Mesenchymal stem cell (in vitro differentiated cells and primary cell): ENCODE results near the gene TBC1D19.
"Not testable (repeated sequence)": the region's sequence is repeated elsewhere in the genome, so short reads cannot be mapped to it uniquely, and the experiment has no call there.

Experiments used
- DNase-seq: peaks from one replicate; pipeline ENCODE4 v3.0.0-alpha.2; 2013
- H2AFZ ChIP-seq: one replicate; pipeline ENCODE4 v1.6.1; 2013; ENCODE audit warnings: low read depth, mild to moderate bottlenecking, control low read depth, inconsistent platforms, low read length, moderate library complexity
- H2AK5ac ChIP-seq: 2 replicates; pipeline ENCODE4 v1.6.1; 2013; ENCODE audit warnings: low read length, moderate library complexity, mild to moderate bottlenecking, inconsistent platforms; ENCODE audit not compliant: severe bottlenecking
- H2BK120ac ChIP-seq: one replicate; pipeline ENCODE4 v1.6.1; 2013; ENCODE audit warnings: low read depth, mild to moderate bottlenecking, inconsistent platforms, low read length, moderate library complexity
- H2BK12ac ChIP-seq, 2 experiments: one replicate each; pipeline ENCODE4 v1.6.1; 2013; ENCODE audit warnings: inconsistent platforms in 2 of 2, low read length in 2 of 2, mild to moderate bottlenecking in 2 of 2, moderate library complexity in 2 of 2, control low read depth in 1 of 2
- H2BK15ac ChIP-seq: one replicate; pipeline ENCODE4 v1.6.1; 2013; ENCODE audit warnings: mild to moderate bottlenecking, low read depth, inconsistent platforms; ENCODE audit not compliant: poor library complexity, severe bottlenecking
- H2BK5ac ChIP-seq: 2 replicates; pipeline ENCODE4 v1.6.1; 2013; ENCODE audit warnings: low read depth, mild to moderate bottlenecking, low read length, control low read depth, inconsistent platforms; ENCODE audit not compliant: poor library complexity, severe bottlenecking
- H3K14ac ChIP-seq, 2 experiments: one replicate each; pipeline ENCODE4 v1.6.1; 2013; ENCODE audit warnings: inconsistent platforms in 2 of 2, low read length in 2 of 2, control low read depth in 1 of 2, mild to moderate bottlenecking in 1 of 2, moderate library complexity in 1 of 2
- H3K18ac ChIP-seq, 2 experiments: one replicate each; pipeline ENCODE4 v1.6.1; 2013; ENCODE audit warnings: inconsistent platforms in 2 of 2, low read length in 2 of 2, control low read depth in 1 of 2, low read depth in 1 of 2, mild to moderate bottlenecking in 1 of 2
- H3K23ac ChIP-seq, 2 experiments: one replicate each; pipeline ENCODE4 v1.6.1; 2013; ENCODE audit warnings: inconsistent platforms in 2 of 2, low read length in 2 of 2, mild to moderate bottlenecking in 2 of 2, moderate library complexity in 2 of 2, control low read depth in 1 of 2
- H3K27ac ChIP-seq: 2 replicates; pipeline ENCODE4 v1.5.1; 2013; ENCODE audit warnings: mild to moderate bottlenecking, moderate library complexity, low read length, control low read depth, inconsistent platforms; ENCODE audit not compliant: poor library complexity, severe bottlenecking
- H3K27me3 ChIP-seq, 2 experiments: 2 replicates each; pipeline versions ENCODE4 v1.6.1 to v1.7.0; 2013; ENCODE audit warnings: low read length in 2 of 2, mild to moderate bottlenecking in 2 of 2, moderate library complexity in 2 of 2, control low read depth in 1 of 2, inconsistent platforms in 1 of 2; ENCODE audit not compliant: control insufficient read depth in 1 of 2, insufficient read depth in 1 of 2
- H3K36me3 ChIP-seq, 2 experiments: 2 replicates each; pipeline versions ENCODE4 v1.6.1 to v1.7.0; 2013; ENCODE audit warnings: low read length in 2 of 2, control low read depth in 1 of 2, inconsistent platforms in 1 of 2, low read depth in 1 of 2, mild to moderate bottlenecking in 1 of 2; ENCODE audit not compliant: insufficient read depth in 2 of 2, control insufficient read depth in 1 of 2
- H3K4ac ChIP-seq, 2 experiments: one replicate each; pipeline ENCODE4 v1.6.1; 2013; ENCODE audit warnings: inconsistent platforms in 2 of 2, low read length in 2 of 2, mild to moderate bottlenecking in 2 of 2, moderate library complexity in 2 of 2, control low read depth in 1 of 2, low read depth in 1 of 2
- H3K4me1 ChIP-seq: 2 replicates; pipeline ENCODE4 v1.6.1; 2013; ENCODE audit warnings: low read depth, low read length, control low read depth; ENCODE audit not compliant: control insufficient read depth, insufficient read depth
- H3K4me2 ChIP-seq: 2 replicates; pipeline ENCODE4 v1.6.1; 2013; ENCODE audit warnings: low read length, mild to moderate bottlenecking, inconsistent platforms; ENCODE audit not compliant: poor library complexity, severe bottlenecking
- H3K4me3 ChIP-seq, 2 experiments: 2 replicates each; pipeline versions ENCODE4 v1.5.1 to v1.7.0; 2013; ENCODE audit warnings: low read length in 2 of 2, mild to moderate bottlenecking in 2 of 2, control low read depth in 1 of 2, low read depth in 1 of 2; ENCODE audit not compliant: insufficient read depth in 1 of 2
- H3K79me1 ChIP-seq: replicated peaks from 2 replicates; pipeline ENCODE4 v1.6.1; 2013; ENCODE audit warnings: mild to moderate bottlenecking, control low read depth, low read length, inconsistent platforms; ENCODE audit not compliant: poor library complexity, severe bottlenecking
- H3K9ac ChIP-seq: 2 replicates; pipeline ENCODE4 v1.7.0; 2013; ENCODE audit warnings: mild to moderate bottlenecking, low read length, moderate library complexity
- H3K9me3 ChIP-seq: 2 replicates; pipeline ENCODE4 v1.7.0; 2013; ENCODE audit warnings: mild to moderate bottlenecking, low read length; ENCODE audit not compliant: control insufficient read depth
- H4K8ac ChIP-seq: one replicate; pipeline ENCODE4 v1.6.1; 2013; ENCODE audit warnings: inconsistent platforms, mild to moderate bottlenecking, low read length, moderate library complexity
- H4K91ac ChIP-seq: one replicate; pipeline ENCODE4 v1.6.1; 2013; ENCODE audit warnings: mild to moderate bottlenecking, low read length, inconsistent platforms
- WGBS: methylation state at CpG from one replicate; pipeline ENCODE4 v1.1.7; 2013; ENCODE audit warnings: mixed read lengths; 5-methylcytosine and 5-hydroxymethylcytosine counted together

TBC1D19 gene

GRCh38 chr4:26584725-26585124 lies 841 bp downstream of the TBC1D19 start:
- Histone ChIP-seq H2BK5ac (no peak overlapping the region), H3K9ac (peak overlapping the region; percentile 88), H3K4ac (peak overlapping the region in 1 of 2 experiments; percentile 51), H3K18ac (no peak overlapping the region), H4K91ac (no peak overlapping the region), H2BK120ac (no peak overlapping the region), H3K27me3 (no peaks in the 10 kb centered on the region), H3K14ac (no peak overlapping the region), H4K8ac (no peak overlapping the region), H3K79me1 (no peaks in the 10 kb centered on the region), H2BK15ac (no peak overlapping the region), H3K4me1 (peaks cover under 1% of the 10 kb centered on the region), H2AK5ac (peak overlapping the region; percentile 3), H3K36me3 (no peaks in the 10 kb centered on the region), H3K23ac (no peak overlapping the region), H3K27ac (peak overlapping the region; percentile 86), H2BK12ac (no peak overlapping the region), H3K4me2 (peak overlapping the region; percentile 64), H3K9me3 (no peaks in the 10 kb centered on the region), H2AFZ (peak overlapping the region; percentile 27), H3K4me3 (peak overlapping the region; percentile 81 to 82)
- no peak for DNase-seq
- WGBS = 100% methylated on average over 1 of the region's 4 CpGs

- H3K9me3 ChIP-seq = no peaks in the 10 kb centered on the region
- H3K27me3 ChIP-seq = no peaks in the 10 kb centered on the region
- no peak overlapping the region for H3K18ac ChIP-seq
- H4K8ac ChIP-seq = no peak overlapping the region
- H3K4me2 ChIP-seq = no peak overlapping the region
- H2AK5ac ChIP-seq = peak overlapping the region; percentile 45
- H2BK15ac ChIP-seq = no peak overlapping the region
- H4K91ac ChIP-seq = no peak overlapping the region
- no peak for DNase-seq
- peak overlapping the region; percentile 37 for H2BK5ac ChIP-seq
- H3K4me1 ChIP-seq = peaks cover 2% of the 10 kb centered on the region
- no peaks in the 10 kb centered on the region for H3K79me1 ChIP-seq
- no peaks in the 10 kb centered on the region for H3K36me3 ChIP-seq
- no peak overlapping the region for H2BK120ac ChIP-seq
- H3K9ac ChIP-seq = no peak overlapping the region
- H3K27ac ChIP-seq = peak overlapping the region; percentile 75
- H2BK12ac ChIP-seq = no peak overlapping the region
- H3K4ac ChIP-seq = no peak overlapping the region
- no peak overlapping the region for H3K14ac ChIP-seq
- no peak overlapping the region for H3K4me3 ChIP-seq
- no peak overlapping the region for H3K23ac ChIP-seq
- no peak overlapping the region for H2AFZ ChIP-seq
- WGBS = 85% methylated on average over 1 of the region's 2 CpGs
Observed at GRCh38 chr4:26589705-26590104, 5.8 kb downstream of the TBC1D19 start.

- no peak overlapping the region for H3K4ac ChIP-seq
- H3K27me3 ChIP-seq = no peaks in the 10 kb centered on the region
- H3K27ac ChIP-seq = peak overlapping the region; percentile 89
- no peak overlapping the region for H4K8ac ChIP-seq
- no peaks in the 10 kb centered on the region for H3K79me1 ChIP-seq
- H3K18ac ChIP-seq = no peak overlapping the region
- no peak overlapping the region for H4K91ac ChIP-seq
- no peak overlapping the region for H3K23ac ChIP-seq
- H3K14ac ChIP-seq = no peak overlapping the region
- H3K36me3 ChIP-seq = no peaks in the 10 kb centered on the region
- no peak overlapping the region for H3K9ac ChIP-seq
- no peak overlapping the region for H2BK120ac ChIP-seq
- no peak overlapping the region for H2BK15ac ChIP-seq
- H2BK12ac ChIP-seq = no peak overlapping the region
- no peak overlapping the region for H3K4me3 ChIP-seq
- no peak for DNase-seq
- no peak overlapping the region for H2BK5ac ChIP-seq
- H2AFZ ChIP-seq = no peak overlapping the region
- 100% methylated on average over 1 of the region's 2 CpGs for WGBS
- peaks cover 2% of the 10 kb centered on the region for H3K4me1 ChIP-seq
- no peak overlapping the region for H2AK5ac ChIP-seq
- H3K9me3 ChIP-seq = no peaks in the 10 kb centered on the region
- H3K4me2 ChIP-seq = no peak overlapping the region
Observed at GRCh38 chr4:26590639-26591038, 6.8 kb downstream of the TBC1D19 start.

DNA sequence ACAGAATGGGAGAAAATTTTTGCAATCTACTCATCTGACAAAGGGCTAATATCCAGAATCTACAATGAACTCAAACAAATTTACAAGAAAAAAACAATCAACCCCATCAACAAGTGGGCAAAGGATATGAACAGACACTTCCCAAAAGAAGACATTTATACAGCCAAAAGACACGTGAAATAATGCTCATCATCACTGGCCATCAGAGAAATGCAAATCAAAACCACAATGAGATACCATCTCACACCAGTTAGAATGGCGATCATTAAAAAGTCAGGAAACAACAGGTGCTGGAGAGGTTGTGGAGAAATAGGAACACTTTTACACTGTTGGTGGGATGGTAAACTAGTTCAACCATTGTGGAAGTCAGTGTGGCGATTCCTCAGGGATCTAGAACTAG lies 9.7 kb downstream of the TBC1D19 start:
- H3K79me1 ChIP-seq, H3K4me1 ChIP-seq, H3K4me2 ChIP-seq, H3K27ac ChIP-seq, H3K4me3 ChIP-seq, H3K4ac ChIP-seq, H2AK5ac ChIP-seq, H3K9ac ChIP-seq, H3K14ac ChIP-seq, H4K91ac ChIP-seq, H3K23ac ChIP-seq, H2BK12ac ChIP-seq, H3K9me3 ChIP-seq, H3K36me3 ChIP-seq, H2BK120ac ChIP-seq, H2BK15ac ChIP-seq, H2BK5ac ChIP-seq, H3K18ac ChIP-seq, H3K27me3 ChIP-seq, DNase-seq, H4K8ac ChIP-seq, H2AFZ ChIP-seq: not testable (repeated sequence)
- no CpG with 5 or more reads among the region's 3 CpGs for WGBS
